ENCODE data around the gene NELL1.

NELL1 gene

GRCh38 chr11:21552911-21553310, 883.5 kb downstream of the NELL1 start:
- H3K4me3 ChIP-seq (ENCODE audit: low read length) = no peak overlapping the region
- DNase-seq (ENCODE audit: low read depth, low spot score) = no peak

- H3K4me3 ChIP-seq (ENCODE audit: low read length) = no peak overlapping the region
- no peak for DNase-seq (ENCODE audit: low read depth, low spot score)
These were observed 884.4 kb downstream of the NELL1 start for GRCh38 chr11:21553795-21554194.

- DNase-seq (ENCODE audit: low read depth, low spot score) = no peak
- H3K4me3 ChIP-seq (ENCODE audit: low read length) = no peak overlapping the region
These were observed 884.9 kb downstream of the NELL1 start for GRCh38 chr11:21554284-21554683.

- no peak overlapping the region for H3K4me3 ChIP-seq (ENCODE audit: low read length)
- no peak for DNase-seq (ENCODE audit: low read depth, low spot score)
These were observed 887.5 kb downstream of the NELL1 start for GRCh38 chr11:21556926-21557325.

GRCh38 chr11:21560466-21560975, 891.1 kb downstream of the NELL1 start:
- no peak for DNase-seq (ENCODE audit: low read depth, low spot score)
- H3K4me3 ChIP-seq (ENCODE audit: low read length) = no peak overlapping the region

GRCh38 chr11:21561581-21561980, 892.2 kb downstream of the NELL1 start:
- DNase-seq (ENCODE audit: low read depth, low spot score) = no peak
- no peak overlapping the region for H3K4me3 ChIP-seq (ENCODE audit: low read length)

- DNase-seq (ENCODE audit: low read depth, low spot score) = no peak
- H3K4me3 ChIP-seq (ENCODE audit: low read length) = no peak overlapping the region
These were observed 894.7 kb downstream of the NELL1 start for GRCh38 chr11:21564095-21564494.

GRCh38 chr11:21564833-21565682, 895.7 kb downstream of the NELL1 start:
- H3K4me3 ChIP-seq (ENCODE audit: low read length) = no peak overlapping the region
- DNase-seq (ENCODE audit: low read depth, low spot score) = no peak

GRCh38 chr11:21566521-21567117, 897.2 kb downstream of the NELL1 start:
- H3K4me3 ChIP-seq (ENCODE audit: low read length) = no peak overlapping the region
- DNase-seq (ENCODE audit: low read depth, low spot score) = no peak

- H3K4me3 ChIP-seq (ENCODE audit: low read length) = no peak overlapping the region
- no peak for DNase-seq (ENCODE audit: low read depth, low spot score)
These were observed 898.4 kb downstream of the NELL1 start for GRCh38 chr11:21567645-21568290.

GRCh38 chr11:21572210-21572609, 902.8 kb downstream of the NELL1 start:
- H3K4me3 ChIP-seq (ENCODE audit: low read length) = no peak overlapping the region
- no peak for DNase-seq (ENCODE audit: low read depth, low spot score)

- H3K4me3 ChIP-seq (ENCODE audit: low read length) = no peak overlapping the region
- DNase-seq (ENCODE audit: low read depth, low spot score) = no peak
These were observed 913.4 kb downstream of the NELL1 start for GRCh38 chr11:21582791-21583190.

GRCh38 chr11:21588754-21589153, 919.4 kb downstream of the NELL1 start:
- no peak overlapping the region for H3K4me3 ChIP-seq (ENCODE audit: low read length)
- DNase-seq (ENCODE audit: low read depth, low spot score) = no peak

- H3K4me3 ChIP-seq (ENCODE audit: low read length) = no peak overlapping the region
- DNase-seq (ENCODE audit: low read depth, low spot score) = no peak
These were observed 933.3 kb downstream of the NELL1 start for GRCh38 chr11:21602699-21603098.

- H3K4me3 ChIP-seq (ENCODE audit: low read length) = no peak overlapping the region
- DNase-seq (ENCODE audit: low read depth, low spot score) = no peak
These were observed 934.5 kb downstream of the NELL1 start for GRCh38 chr11:21603886-21604285.

GRCh38 chr11:21604564-21604963, 935.2 kb downstream of the NELL1 start:
- no peak overlapping the region for H3K4me3 ChIP-seq (ENCODE audit: low read length)
- no peak for DNase-seq (ENCODE audit: low read depth, low spot score)

GRCh38 chr11:21612326-21612725, 942.9 kb downstream of the NELL1 start:
- DNase-seq (ENCODE audit: low read depth, low spot score) = no peak
- H3K4me3 ChIP-seq (ENCODE audit: low read length) = no peak overlapping the region

GRCh38 chr11:21614961-21615360, 945.6 kb downstream of the NELL1 start:
- H3K4me3 ChIP-seq (ENCODE audit: low read length) = no peak overlapping the region
- DNase-seq (ENCODE audit: low read depth, low spot score) = no peak

- no peak for DNase-seq (ENCODE audit: low read depth, low spot score)
- no peak overlapping the region for H3K4me3 ChIP-seq (ENCODE audit: low read length)
These were observed 946.6 kb downstream of the NELL1 start for GRCh38 chr11:21615955-21616371.

GRCh38 chr11:21622566-21622965, 953.2 kb downstream of the NELL1 start:
- no peak for DNase-seq (ENCODE audit: low read depth, low spot score)
- H3K4me3 ChIP-seq (ENCODE audit: low read length) = no peak overlapping the region

Measured in Jurkat, Clone E6-1 (cell line).